ENCODE results near the gene TUBGCP3. TPM values are rescaled to one million over a fixed set of nuclear protein-coding genes. Genes with fewer than 3 reads are reported as not detected.
"Not testable (repeated sequence)": the region's sequence is repeated elsewhere in the genome, so short reads cannot be mapped to it uniquely, and the experiment has no call there.

The TUBGCP3 gene
- total RNA-seq, 1 donor from 2014 or later: 31.8 TPM

GRCh38 chr13:112556600-112556999 lies 31.4 kb downstream of the TUBGCP3 start:
- no peak for DNase-seq (ENCODE audit: low spot score, unreplicated experiment)
- no peaks in the 10 kb centered on the region for H3K9me3 Mint-ChIP-seq (ENCODE audit: low read depth)
- H3K4me3 Mint-ChIP-seq (ENCODE audit: low read depth): no peak overlapping the region
- no peak for TF ChIP-seq CTCF (IDR thresholded peaks at IDR 0.05; ENCODE audit: unreplicated experiment)
- no peaks in the 10 kb centered on the region for H3K4me1 Mint-ChIP-seq (ENCODE audit: low read depth)
- no peaks in the 10 kb centered on the region for H3K27me3 Mint-ChIP-seq
- H3K27ac Mint-ChIP-seq: no peak overlapping the region
- H3K36me3 Mint-ChIP-seq (ENCODE audit: insufficient read depth): peaks cover 20% of the 10 kb centered on the region

GRCh38 chr13:112554214-112554850 lies 33.6 kb downstream of the TUBGCP3 start:
- Mint-ChIP-seq H3K4me1 (ENCODE audit: low read depth) (no peaks in the 10 kb centered on the region), H3K9me3 (ENCODE audit: low read depth) (no peaks in the 10 kb centered on the region), H3K27me3 (no peaks in the 10 kb centered on the region), H3K27ac (no peak overlapping the region), H3K4me3 (ENCODE audit: low read depth) (no peak overlapping the region), H3K36me3 (ENCODE audit: insufficient read depth) (peaks cover 23% of the 10 kb centered on the region)
- no peak for TF ChIP-seq CTCF (IDR thresholded peaks at IDR 0.05; ENCODE audit: unreplicated experiment)
- DNase-seq (ENCODE audit: low spot score, unreplicated experiment): no peak

GRCh38 chr13:112548975-112549374 lies 39.0 kb downstream of the TUBGCP3 start:
- H3K4me3 Mint-ChIP-seq (ENCODE audit: low read depth); H3K4me1 Mint-ChIP-seq (ENCODE audit: low read depth); DNase-seq (ENCODE audit: low spot score, unreplicated experiment); H3K27me3 Mint-ChIP-seq; H3K9me3 Mint-ChIP-seq (ENCODE audit: low read depth); H3K27ac Mint-ChIP-seq: not testable (repeated sequence)
- peaks cover 38% of the 10 kb centered on the region for H3K36me3 Mint-ChIP-seq (ENCODE audit: insufficient read depth)

GRCh38 chr13:112545856-112546255 lies 42.1 kb downstream of the TUBGCP3 start:
- no peak for TF ChIP-seq CTCF (IDR thresholded peaks at IDR 0.05; ENCODE audit: unreplicated experiment)
- no peaks in the 10 kb centered on the region for H3K4me1 Mint-ChIP-seq (ENCODE audit: low read depth)

GRCh38 chr13:112532837-112533745 lies 54.9 kb downstream of the TUBGCP3 start:
- Mint-ChIP-seq H3K9me3 (ENCODE audit: low read depth) (no peaks in the 10 kb centered on the region), H3K27me3 (no peaks in the 10 kb centered on the region), H3K36me3 (ENCODE audit: insufficient read depth) (peaks cover 13% of the 10 kb centered on the region), H3K4me3 (ENCODE audit: low read depth) (no peak overlapping the region), H3K4me1 (ENCODE audit: low read depth) (no peaks in the 10 kb centered on the region), H3K27ac (no peak overlapping the region)
- no peak for DNase-seq (ENCODE audit: low spot score, unreplicated experiment)
- TF ChIP-seq CTCF (IDR thresholded peaks at IDR 0.05; ENCODE audit: unreplicated experiment): no peak

More at GRCh38 chr13:112545856-112546255, 42.1 kb downstream of the TUBGCP3 start:
- no peak overlapping the region for H3K4me3 Mint-ChIP-seq (ENCODE audit: low read depth)
- no peaks in the 10 kb centered on the region for H3K27me3 Mint-ChIP-seq
- H3K27ac Mint-ChIP-seq: no peak overlapping the region
- H3K36me3 Mint-ChIP-seq (ENCODE audit: insufficient read depth): peaks cover 35% of the 10 kb centered on the region
- DNase-seq (ENCODE audit: low spot score, unreplicated experiment): no peak
- H3K9me3 Mint-ChIP-seq (ENCODE audit: low read depth): no peaks in the 10 kb centered on the region

Data from progenitor cell of endocrine pancreas (in vitro differentiated cells).